Activated CD8-positive, alpha-beta memory T cell treated with anti-CD3 and anti-CD28 coated beads for 1 hour (primary cell): ENCODE results near the gene LDLR.
"Not testable (repeated sequence)": the region's sequence is repeated elsewhere in the genome, so short reads cannot be mapped to it uniquely, and the experiment has no call there.

Experiments used
- DNase-seq, 2 donors: peaks; one replicate each; pipeline ENCODE4 v3.0.0-alpha.2; 2020; ENCODE audit warnings: low read depth in 1 of 2; ENCODE audit errors: extremely low read depth in 1 of 2

LDLR gene

GRCh38 chr19:11070123-11070522 is 19.1 kb upstream of the LDLR start:
- no peak for DNase-seq

DNA sequence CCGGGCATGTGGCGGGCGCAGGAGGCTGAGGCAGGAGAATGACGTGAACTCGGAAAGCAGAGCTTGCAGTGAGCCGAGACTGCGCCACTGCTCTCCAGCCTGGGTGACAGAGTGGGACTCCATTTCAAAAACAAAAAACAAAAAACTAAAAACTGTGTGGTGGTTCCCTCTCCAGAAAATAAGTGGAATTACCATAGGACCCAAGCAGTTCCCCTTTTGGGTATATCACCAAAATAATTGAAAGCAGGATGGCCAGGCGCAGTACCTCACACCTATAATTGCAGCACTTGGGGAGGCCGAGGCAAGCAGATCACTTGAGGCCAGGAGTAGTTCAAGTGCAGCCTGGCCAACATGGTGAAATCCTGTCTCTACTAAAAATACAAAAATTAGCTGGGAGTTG is 15.7 kb upstream of the LDLR start:
- no peak for DNase-seq

DNA sequence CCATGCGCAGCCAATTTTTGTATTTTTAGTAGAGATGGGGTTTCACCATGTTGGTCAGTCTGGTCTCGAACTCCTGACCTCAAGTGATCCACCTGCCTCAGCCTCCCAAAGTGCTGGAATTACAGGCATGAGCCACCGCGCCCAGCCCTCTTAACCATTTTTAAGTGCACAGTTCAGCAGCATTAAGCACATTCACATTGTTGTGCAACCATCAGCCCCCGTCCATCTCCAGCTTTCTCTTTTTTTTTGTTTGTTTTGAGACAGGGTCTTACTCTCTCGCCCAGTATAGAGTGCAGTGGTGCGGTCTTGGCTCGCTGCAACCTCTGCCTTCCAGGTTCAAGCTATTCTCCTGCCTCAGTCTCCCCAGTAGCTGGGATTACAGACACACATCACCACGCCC is 12.5 kb upstream of the LDLR start:
- DNase-seq = not testable (repeated sequence)

DNA sequence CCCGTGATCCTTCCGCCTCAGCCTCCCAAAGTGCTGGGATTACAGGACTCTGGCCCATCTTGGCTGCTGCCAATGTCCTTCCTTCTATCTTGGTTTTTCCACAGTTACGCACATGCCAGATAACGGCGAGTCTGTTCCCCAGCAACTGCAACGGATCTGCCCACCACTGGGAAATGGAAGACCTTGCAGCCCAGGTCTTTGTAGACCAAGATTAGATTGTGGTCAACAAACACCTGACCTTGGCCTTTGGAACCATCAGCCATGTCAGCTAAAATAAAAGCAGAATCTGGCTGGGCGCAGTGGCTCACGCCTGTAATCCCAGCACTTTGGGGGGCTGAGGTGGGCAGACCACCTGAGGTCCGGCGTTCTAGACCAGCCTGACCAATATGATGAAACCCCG is 10.4 kb upstream of the LDLR start:
- no peak for DNase-seq

DNA sequence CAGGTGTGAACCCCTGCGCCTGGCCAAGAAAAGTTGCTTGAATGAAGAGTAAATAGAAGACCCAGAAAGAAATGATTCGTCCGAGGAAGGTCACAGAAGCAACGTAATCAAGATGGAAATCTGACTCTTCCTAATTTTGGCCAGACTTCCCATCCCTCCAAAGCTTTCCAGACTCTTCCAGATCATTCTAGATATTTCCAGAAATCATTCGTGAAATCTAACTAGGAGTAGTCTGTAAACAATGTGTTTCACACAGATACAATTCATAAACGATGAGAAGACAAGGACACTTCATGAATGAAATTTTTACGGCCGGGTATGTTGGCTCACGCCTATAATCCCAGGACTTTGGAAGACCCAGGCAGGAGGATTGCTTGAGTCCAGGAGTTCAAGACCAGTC is 9.3 kb upstream of the LDLR start:
- no peak for DNase-seq

DNA sequence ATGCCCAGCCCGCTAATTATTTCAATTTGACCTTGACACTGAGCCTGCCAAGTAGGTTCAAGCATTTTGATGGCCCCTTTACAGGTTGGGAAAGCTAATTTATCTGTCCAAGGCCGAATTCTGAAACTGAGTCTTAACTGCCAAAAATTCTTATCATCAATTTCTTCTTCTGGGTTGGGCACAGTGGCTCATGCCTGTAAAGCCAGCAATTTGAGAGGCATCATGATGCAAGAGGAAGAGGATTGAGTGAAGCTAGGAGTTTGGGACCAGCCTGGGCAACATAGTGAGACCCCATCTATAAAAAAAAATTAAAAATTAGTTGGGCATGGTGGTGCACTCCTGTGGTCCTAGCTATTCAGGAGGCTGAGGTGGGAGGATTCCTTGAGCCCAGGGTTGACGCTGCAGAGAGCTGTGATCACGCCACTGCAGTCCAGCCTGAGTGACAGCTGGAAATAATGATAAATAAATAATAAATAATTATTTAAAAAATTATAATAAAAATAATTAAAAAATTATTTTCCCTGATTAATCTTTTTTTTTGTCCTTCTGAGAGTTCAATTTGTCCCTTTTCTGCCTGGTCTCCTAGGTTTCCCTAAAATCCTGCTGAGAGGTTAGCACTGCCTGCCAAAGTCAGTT is 1.3 kb upstream of the LDLR start:
- no peak for DNase-seq

DNA sequence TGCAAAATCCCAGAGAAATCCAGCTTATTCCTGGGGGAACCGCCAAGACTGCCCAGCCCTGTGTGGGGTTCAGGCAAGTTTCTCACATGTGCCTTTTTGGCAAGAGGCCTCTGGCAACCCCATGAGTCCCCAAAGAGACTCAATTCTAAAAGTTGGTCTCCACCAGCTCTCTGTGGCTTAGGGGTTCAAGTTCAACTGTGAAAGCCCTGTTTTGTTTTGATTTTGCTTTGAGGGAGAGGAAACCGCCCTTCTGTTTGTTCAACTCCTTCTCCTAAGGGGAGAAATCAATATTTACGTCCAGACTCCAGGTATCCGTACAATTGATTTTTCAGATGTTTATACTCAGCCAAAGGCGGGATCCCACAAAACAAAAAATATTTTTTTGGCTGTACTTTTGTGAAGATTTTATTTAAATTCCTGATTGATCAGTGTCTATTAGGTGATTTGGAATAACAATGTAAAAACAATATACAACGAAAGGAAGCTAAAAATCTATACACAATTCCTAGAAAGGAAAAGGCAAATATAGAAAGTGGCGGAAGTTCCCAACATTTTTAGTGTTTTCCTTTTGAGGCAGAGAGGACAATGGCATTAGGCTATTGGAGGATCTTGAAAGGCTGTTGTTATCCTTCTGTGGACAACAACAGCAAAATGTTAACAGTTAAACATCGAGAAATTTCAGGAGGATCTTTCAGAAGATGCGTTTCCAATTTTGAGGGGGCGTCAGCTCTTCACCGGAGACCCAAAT is 583 bp upstream of the LDLR start:
- DNase-seq = no peak

DNA sequence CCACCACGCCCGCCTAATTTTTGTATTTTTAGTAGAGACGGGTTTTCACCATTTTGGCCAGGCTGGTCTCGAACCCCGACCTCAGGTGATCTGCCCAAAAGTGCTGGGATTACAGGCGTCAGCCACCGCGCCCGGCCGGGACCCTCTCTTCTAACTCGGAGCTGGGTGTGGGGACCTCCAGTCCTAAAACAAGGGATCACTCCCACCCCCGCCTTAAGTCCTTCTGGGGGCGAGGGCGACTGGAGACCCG is 676 bp downstream of the LDLR start:
- DNase-seq = not testable (repeated sequence)

- DNase-seq = peak; percentile 94 to 95
Observed at GRCh38 chr19:11090264-11090996, 1.2 kb downstream of the LDLR start.

- DNase-seq = no peak
Observed at GRCh38 chr19:11090997-11091702, 1.9 kb downstream of the LDLR start.

- no peak for DNase-seq
Observed at GRCh38 chr19:11091703-11092153, 2.5 kb downstream of the LDLR start.

GRCh38 chr19:11092181-11092538 is 2.9 kb downstream of the LDLR start:
- DNase-seq = no peak

- DNase-seq = no peak
Observed at GRCh38 chr19:11093689-11094238, 4.5 kb downstream of the LDLR start.

GRCh38 chr19:11094520-11094894 is 5.2 kb downstream of the LDLR start:
- no peak for DNase-seq

DNA sequence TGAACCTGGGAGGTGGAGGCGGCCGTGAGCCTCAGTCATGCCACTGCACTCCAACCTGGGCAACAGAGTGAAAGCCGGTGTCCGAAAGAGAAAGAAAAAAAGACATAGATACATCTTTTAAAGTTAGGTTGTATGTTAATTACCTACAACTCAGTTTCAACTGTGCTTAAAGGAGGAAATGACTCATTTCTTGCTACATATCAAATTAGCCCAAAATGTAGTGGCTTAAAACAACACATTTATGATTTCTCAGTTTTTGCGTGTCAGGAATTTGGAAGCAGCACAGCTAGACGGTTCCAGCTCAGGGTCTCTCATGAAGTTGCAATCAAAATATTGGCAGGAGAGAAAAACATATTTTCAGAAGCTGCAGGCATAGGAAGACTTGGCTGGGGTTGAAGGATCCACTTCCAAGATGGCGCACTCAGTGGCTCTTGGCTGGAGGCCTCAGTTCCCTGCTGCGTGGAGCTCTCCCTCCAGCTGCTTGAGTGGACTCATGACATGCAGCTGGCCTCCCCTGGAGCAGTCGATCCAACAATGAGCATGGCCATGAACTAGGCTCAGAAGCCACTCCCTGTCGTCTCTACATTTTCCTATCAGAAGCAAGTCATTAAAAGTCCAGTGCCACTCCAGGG is 7.1 kb downstream of the LDLR start:
- no peak for DNase-seq

- DNase-seq = not testable (repeated sequence)
Observed at GRCh38 chr19:11097367-11097766, 8.1 kb downstream of the LDLR start.

DNA sequence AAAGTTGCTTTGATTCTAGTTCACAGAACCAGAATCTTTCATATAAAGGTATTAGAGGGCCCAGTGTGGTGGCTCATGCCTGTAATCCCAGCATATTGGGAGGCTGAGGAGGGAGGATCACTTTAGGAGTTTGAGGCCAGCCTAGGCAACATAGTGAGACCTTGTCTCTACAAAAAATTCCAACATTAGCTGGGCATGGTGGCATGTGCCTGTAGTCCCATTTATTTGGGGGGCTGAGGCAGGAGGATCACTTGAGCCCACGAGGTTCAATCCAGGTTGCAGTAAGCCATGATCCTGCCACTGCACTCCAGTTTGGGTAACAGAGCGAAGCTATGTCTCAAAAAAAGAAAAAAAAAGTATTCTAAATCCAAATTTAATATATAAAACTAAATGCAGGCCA is 9.1 kb downstream of the LDLR start:
- no peak for DNase-seq

DNA sequence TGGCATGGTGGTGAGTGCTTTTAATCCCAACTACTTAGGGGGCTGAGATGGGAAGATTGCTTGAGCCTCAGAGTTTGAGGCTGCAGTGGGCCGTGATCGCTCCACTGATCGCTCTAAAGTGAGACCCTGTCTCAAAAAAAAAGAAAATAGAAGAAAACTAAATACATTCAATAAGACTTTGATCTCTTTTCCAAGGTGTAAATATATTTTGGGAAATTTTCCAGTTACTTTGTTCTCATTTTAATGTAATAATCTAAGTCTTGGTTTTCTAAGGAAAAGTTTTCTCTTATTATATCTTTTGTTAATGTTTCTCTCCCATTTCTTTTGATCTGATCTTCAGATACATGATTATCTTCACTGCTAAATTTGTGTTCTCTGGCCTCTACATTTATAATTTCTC is 9.6 kb downstream of the LDLR start:
- no peak for DNase-seq

DNA sequence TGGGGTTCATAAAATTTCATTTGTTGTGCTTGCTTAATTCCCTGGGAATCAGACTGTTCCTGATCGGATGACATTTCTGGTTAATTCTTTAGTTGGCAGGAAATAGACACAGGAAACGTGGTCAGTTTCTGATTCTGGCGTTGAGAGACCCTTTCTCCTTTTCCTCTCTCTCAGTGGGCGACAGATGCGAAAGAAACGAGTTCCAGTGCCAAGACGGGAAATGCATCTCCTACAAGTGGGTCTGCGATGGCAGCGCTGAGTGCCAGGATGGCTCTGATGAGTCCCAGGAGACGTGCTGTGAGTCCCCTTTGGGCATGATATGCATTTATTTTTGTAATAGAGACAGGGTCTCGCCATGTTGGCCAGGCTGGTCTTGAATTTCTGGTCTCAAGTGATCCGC is 10.8 kb downstream of the LDLR start:
- no peak for DNase-seq

GRCh38 chr19:11101057-11101456 is 11.8 kb downstream of the LDLR start:
- DNase-seq = no peak

- no peak for DNase-seq
Observed at GRCh38 chr19:11102944-11103343, 13.7 kb downstream of the LDLR start.
